Esophagus squamous epithelium (tissue), 5 donors: Measurements from ENCODE around the gene MAD1L1. TPM values are rescaled to one million over a fixed set of nuclear protein-coding genes. Genes with fewer than 3 reads are reported as not detected.

Source experiments
- DNase-seq: peaks from one replicate; lab custom pipeline; 2025; lab: John Stamatoyannopoulos, UW
- H3K27ac ChIP-seq, 4 donors: fragments of 200-600 bp; sonication (generic); one replicate each; pipeline ENCODE4 v1.5.1; 2016 to 2019; ENCODE audit warnings: mild to moderate bottlenecking in 1 of 4
- H3K27me3 ChIP-seq, 4 donors: fragments of 200-600 bp; sonication (generic); 1 replicate in 3 of 4; 2 replicates in 1 of 4; pipeline versions ENCODE4 v1.5.1 to v1.6.0; 2017 to 2021; ENCODE audit warnings: antibody characterized with exemption in 1 of 4
- H3K36me3 ChIP-seq, 3 donors: fragments of 200-600 bp; sonication (generic); one replicate each; pipeline ENCODE4 v1.5.1; 2016 to 2019
- H3K4me1 ChIP-seq, 3 donors: fragments of 200-600 bp; sonication (generic); one replicate each; pipeline ENCODE4 v1.5.1; 2017 to 2019
- H3K4me3 ChIP-seq, 4 donors: fragments of 200-600 bp; sonication (generic); 1 replicate in 3 of 4; 2 replicates in 1 of 4; pipeline ENCODE4 v1.5.1; 2016 to 2019; ENCODE audit warnings: mild to moderate bottlenecking in 2 of 4, moderate library complexity in 1 of 4
- H3K9me3 ChIP-seq, 3 donors: fragments of 200-600 bp; sonication (generic); one replicate each; pipeline ENCODE4 v1.5.1; 2016 to 2019
- CTCF ChIP-seq, 6 experiments: fragments of 450-650 bp in 4 of 6; fragments of 200-600 bp in 2 of 6; sonication (generic) in 2 of 6; IDR thresholded peaks; one replicate each; pipeline ENCODE4 v1.5.1; 2016 to 2019; ENCODE audit warnings: antibody characterized with exemption in 6 of 6, mild to moderate bottlenecking in 4 of 6, moderate library complexity in 4 of 6
- POLR2A ChIP-seq, 4 donors: fragments of 450-650 bp; IDR thresholded peaks; one replicate each; pipeline ENCODE4 v1.6.1; 2017; ENCODE audit warnings: antibody characterized with exemption in 4 of 4, mild to moderate bottlenecking in 4 of 4, moderate library complexity in 3 of 4
- WGBS, 2 donors: methylation state at CpG; one replicate each; pipeline ENCODE4 v1.1.5; 2018; 5-methylcytosine and 5-hydroxymethylcytosine counted together
- intact Hi-C: fragments of 100-400 bp; cut with DNase I; formaldehyde crosslinking; loops from one replicate; pipeline ENCODE4 v1.15.0; 2022
- total RNA-seq, 4 donors: library from RNA; depleted of rRNA; stranded (reverse); fragments of >200 nt; gene quantifications; one replicate each; pipeline ENCODE4 v1.1.0, GENCODE V29; 2016
- donor health status: DM: yes; HTN: yes; CAD: no.

MAD1L1 gene
- total RNA-seq, 4 donors from 2014 or later: 16.6 to 40.4 (median 30.2) TPM

GRCh38 chr7:1868516-1869165 lies 364.1 kb downstream of the MAD1L1 start:
- no peaks in the 10 kb centered on the region for H3K4me1 ChIP-seq
- H3K36me3 ChIP-seq: peaks cover 0 to 9% (median 0%) of the 10 kb centered on the region in 3 donors
- DNase-seq: no peak
- TF ChIP-seq CTCF (IDR thresholded peaks at IDR 0.05) (no peak), POLR2A (IDR thresholded peaks at IDR 0.05) (no peak)
- H3K27ac ChIP-seq: no peak overlapping the region
- WGBS, 2 donors: 97% methylated on average over 12 of the region's 36 CpGs; no CpG with 5 or more reads in 1 of the 2 donors
- H3K27me3 ChIP-seq: no peaks in the 10 kb centered on the region
- H3K9me3 ChIP-seq: no peaks in the 10 kb centered on the region
- intact Hi-C loops: no loop called here
- H3K4me3 ChIP-seq: no peak overlapping the region

- DNase-seq: no peak
- H3K4me1 ChIP-seq: no peaks in the 10 kb centered on the region
- 89 to 93% methylated on average over 17 to 18 of the region's 29 CpGs for WGBS, 2 donors
- TF ChIP-seq CTCF (IDR thresholded peaks at IDR 0.05): no peak
- no peak for TF ChIP-seq POLR2A (IDR thresholded peaks at IDR 0.05)
- no peak overlapping the region for H3K4me3 ChIP-seq
- no peaks in the 10 kb centered on the region for H3K9me3 ChIP-seq
- no peak overlapping the region for H3K27ac ChIP-seq
- peaks cover 0 to 9% (median 0%) of the 10 kb centered on the region in 3 donors for H3K36me3 ChIP-seq
- H3K27me3 ChIP-seq: no peaks in the 10 kb centered on the region
- intact Hi-C loops: no loop called here
These were observed 365.1 kb downstream of the MAD1L1 start for GRCh38 chr7:1867370-1868260.

GRCh38 chr7:1866601-1867000 lies 366.1 kb downstream of the MAD1L1 start:
- Histone ChIP-seq H3K4me1 (no peaks in the 10 kb centered on the region), H3K36me3 (no peaks in the 10 kb centered on the region), H3K4me3 (no peak overlapping the region), H3K27ac (no peak overlapping the region), H3K27me3 (no peaks in the 10 kb centered on the region), H3K9me3 (no peaks in the 10 kb centered on the region)
- intact Hi-C loops: no loop called here
- whole genome bisulfite sequencing, 2 donors: 88 to 95% methylated on average over 10 to 13 of the region's 15 CpGs
- no peak for DNase-seq
- TF ChIP-seq CTCF (IDR thresholded peaks at IDR 0.05) (no peak), POLR2A (IDR thresholded peaks at IDR 0.05) (no peak)

GRCh38 chr7:1865571-1866255 lies 367.0 kb downstream of the MAD1L1 start:
- H3K4me3 ChIP-seq: no peak overlapping the region
- DNase-seq: no peak
- TF ChIP-seq CTCF (IDR thresholded peaks at IDR 0.05): no peak
- TF ChIP-seq POLR2A (IDR thresholded peaks at IDR 0.05): no peak
- intact Hi-C loops: no loop called here
- 91% methylated on average over 10 to 14 of the region's 19 CpGs for WGBS, 2 donors
- no peak overlapping the region for H3K27ac ChIP-seq
- no peaks in the 10 kb centered on the region for H3K9me3 ChIP-seq
- H3K36me3 ChIP-seq: no peaks in the 10 kb centered on the region
- H3K4me1 ChIP-seq: no peaks in the 10 kb centered on the region
- H3K27me3 ChIP-seq: no peaks in the 10 kb centered on the region
